ENCODE data around the gene KRTAP3-2.
"Not testable (repeated sequence)": the region's sequence is repeated elsewhere in the genome, so short reads cannot be mapped to it uniquely, and the experiment has no call there.

Gene KRTAP3-2

GRCh38 chr17:40999563-40999962, at the start of gene KRTAP3-2:
KRTAP3-2 (minus strand) TSS chr17:40999906; CDS start chr17:40999853, 53 bp downstream.
- not testable (repeated sequence) for DNase-seq

DNA sequence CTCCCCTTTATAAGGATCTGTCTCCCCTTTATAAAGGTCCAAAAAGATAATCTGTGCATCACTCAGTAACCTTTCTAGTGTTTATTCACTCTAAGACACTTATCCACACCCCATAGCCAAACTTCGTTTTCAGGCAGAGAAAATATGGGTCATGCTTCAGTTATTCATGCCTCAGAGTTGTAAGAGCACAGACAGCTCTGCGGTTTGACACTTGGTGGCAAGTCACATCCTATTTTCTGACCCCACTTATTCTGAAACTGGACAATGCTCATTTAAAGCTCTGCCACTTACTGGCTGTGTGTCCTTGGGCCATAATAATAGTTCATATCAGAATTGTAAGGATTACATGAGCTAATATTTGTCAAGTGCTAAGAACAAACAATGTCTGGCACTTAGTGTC, 49.4 kb upstream of the KRTAP3-2 start:
- DNase-seq: no peak

- no peak for DNase-seq
Measured at GRCh38 chr17:41048441-41048840, 48.7 kb upstream of the KRTAP3-2 start.

GRCh38 chr17:41046735-41047465, 47.2 kb upstream of the KRTAP3-2 start, which contains the start of gene KRTAP2-1:
KRTAP2-1 (minus strand) TSS chr17:41047316; CDS start chr17:41047267, 49 bp downstream.
- DNase-seq: not testable (repeated sequence)

- DNase-seq: no peak
Measured at GRCh38 chr17:41042953-41043352, 43.2 kb upstream of the KRTAP3-2 start.

- not testable (repeated sequence) for DNase-seq
Measured at GRCh38 chr17:41040783-41041571, 41.3 kb upstream of the KRTAP3-2 start, which contains the start of gene KRTAP1-1. KRTAP1-1 (minus strand) TSS chr17:41041450; CDS start chr17:41041397, 53 bp downstream.

GRCh38 chr17:41037853-41038350, 38.2 kb upstream of the KRTAP3-2 start:
- no peak for DNase-seq

GRCh38 chr17:41034346-41034935, 34.7 kb upstream of the KRTAP3-2 start, which contains the start of gene KRTAP1-3:
KRTAP1-3 (minus strand) TSS chr17:41034874; CDS start chr17:41034821, 53 bp downstream.
- DNase-seq: not testable (repeated sequence)

DNA sequence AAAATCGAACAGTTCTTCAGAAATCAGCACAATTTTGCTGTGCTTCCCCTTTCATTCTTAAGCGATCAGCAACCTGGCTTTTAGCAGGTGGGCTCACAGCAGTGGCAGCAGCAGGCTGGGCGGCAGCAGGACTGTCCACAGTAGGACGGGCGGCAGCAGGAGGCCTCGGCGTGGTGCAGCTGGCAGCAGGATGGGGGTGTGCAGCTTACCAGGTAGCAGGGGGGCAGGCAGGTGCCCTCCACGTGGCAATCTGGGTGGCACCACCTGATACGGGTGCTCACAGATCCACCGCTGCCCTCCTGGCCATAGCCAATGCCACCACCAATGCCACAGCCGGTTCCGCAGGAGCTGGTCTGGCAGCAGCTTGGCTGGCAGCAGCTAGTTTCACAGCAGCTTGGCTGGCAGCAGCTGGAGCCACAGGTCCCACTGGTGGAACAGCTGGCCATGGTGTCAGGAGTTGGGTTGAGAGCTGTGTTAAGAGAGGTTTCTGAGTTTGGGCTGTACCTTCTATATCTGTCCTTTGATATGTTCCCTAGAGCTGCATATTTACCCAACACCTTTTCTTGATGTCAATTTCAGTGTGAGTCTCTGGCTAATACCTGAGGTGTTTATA, 30.0 kb upstream of the KRTAP3-2 start, which contains the start of gene KRTAP1-4:
TSS of gene KRTAP1-4 (minus strand) at position 563 of the 613 bp plus-strand sequence. CDS start at position 446, 117 bp downstream.
- DNase-seq: no peak

DNA sequence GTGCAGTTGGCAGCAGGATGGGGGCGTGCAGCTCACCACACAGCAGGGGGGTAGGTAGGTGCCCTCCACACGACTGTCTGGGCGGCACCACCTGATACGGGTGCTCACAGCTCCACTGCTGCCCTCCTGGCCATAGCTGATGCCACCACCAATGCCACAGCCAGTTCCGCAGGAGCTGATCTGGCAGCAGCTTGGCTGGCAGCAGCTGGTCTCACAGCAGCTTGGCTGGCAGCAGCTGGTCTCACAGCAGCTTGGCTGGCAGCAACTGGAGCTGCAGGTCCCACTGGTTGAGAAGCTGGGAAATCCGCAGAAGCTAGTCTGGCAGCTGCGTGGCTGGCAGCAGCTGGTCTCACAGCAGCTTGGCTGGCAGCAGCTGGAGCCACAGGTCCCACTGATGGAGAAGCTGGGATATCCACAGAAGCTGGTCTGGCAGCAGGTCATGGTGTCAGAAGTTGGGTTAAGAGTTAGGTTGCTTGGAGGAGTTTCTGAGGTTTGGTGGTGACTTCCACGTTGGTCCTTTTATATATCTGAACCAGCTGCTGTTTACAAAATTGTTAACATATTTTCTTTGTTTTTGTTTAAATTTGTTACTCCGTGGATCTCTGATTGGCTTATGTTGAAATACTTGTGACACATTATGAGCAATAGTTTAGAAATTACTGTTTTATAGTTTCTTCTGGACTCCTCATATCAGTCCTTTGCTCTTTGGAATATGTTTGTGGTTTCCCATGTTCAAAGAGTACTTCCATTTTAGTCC, 27.2 kb upstream of the KRTAP3-2 start, which contains the start of gene KRTAP1-5:
TSS of gene KRTAP1-5 (minus strand) at position 494 of the 757 bp plus-strand sequence. CDS start at position 441, 53 bp downstream.
- no peak for DNase-seq

DNA sequence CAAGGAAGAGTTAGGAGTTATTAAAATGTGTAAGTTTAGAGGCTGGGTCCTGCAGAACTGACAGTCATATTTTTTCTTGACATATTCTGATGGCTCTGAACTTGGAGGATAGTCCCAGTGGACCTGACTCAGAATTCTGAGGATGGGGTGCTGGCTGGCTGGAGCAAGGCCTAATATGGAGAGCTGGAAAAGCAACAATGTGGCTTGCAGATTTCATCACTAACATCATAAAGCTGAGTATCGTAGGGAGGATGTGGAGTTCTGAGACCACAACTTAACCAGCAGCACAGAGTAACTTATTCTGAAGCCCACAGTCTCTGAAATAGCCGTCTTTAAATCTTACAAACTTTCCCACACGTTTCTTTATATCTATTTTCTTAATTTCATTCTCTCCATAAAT, 25.0 kb upstream of the KRTAP3-2 start:
- no peak for DNase-seq

GRCh38 chr17:41020336-41020735, 20.6 kb upstream of the KRTAP3-2 start:
- DNase-seq: no peak

GRCh38 chr17:41019415-41019814, 19.7 kb upstream of the KRTAP3-2 start:
- DNase-seq: no peak

- no peak for DNase-seq
Measured at GRCh38 chr17:41018541-41018940, 18.8 kb upstream of the KRTAP3-2 start.

- DNase-seq: no peak
Measured at GRCh38 chr17:41016578-41017215, 17.0 kb upstream of the KRTAP3-2 start.

DNA sequence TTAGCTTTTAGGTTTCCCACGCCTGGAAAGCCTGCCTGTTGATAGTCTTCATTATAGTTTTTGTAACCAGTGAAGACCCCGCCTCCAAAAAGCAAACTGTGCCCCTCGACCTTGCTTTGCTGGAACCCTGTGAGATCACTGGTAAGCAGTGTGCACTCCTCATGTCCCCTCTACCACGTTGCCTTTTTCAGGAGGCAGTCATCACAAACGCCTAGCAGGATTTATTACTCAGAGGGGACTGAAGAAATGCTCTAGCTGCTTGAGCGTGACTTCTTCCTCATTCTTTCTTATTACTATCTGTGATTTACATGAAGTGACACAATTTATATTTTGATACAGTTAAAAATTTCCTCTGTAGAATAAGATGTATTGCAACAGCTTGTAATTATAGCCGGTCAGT, 15.7 kb upstream of the KRTAP3-2 start:
- no peak for DNase-seq

DNA sequence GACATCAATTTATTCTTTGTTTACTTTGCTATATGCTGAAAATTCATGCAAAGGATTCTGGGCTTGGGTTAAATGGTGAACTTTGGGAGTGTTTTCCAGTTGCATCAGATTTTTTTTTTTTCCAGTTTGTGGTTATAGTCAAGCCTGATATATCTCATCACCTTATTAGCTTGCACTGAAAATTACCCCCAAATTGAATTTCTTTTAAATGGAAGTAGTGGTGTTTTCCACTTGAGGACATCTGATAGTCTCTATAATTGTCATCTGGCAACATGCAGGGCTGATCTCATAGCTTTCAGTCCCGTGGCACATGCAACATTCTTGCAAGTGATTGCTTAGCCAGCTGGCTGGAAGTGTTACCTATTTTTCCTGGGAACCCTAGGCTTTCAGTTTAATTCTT, 13.9 kb upstream of the KRTAP3-2 start:
- no peak for DNase-seq

DNA sequence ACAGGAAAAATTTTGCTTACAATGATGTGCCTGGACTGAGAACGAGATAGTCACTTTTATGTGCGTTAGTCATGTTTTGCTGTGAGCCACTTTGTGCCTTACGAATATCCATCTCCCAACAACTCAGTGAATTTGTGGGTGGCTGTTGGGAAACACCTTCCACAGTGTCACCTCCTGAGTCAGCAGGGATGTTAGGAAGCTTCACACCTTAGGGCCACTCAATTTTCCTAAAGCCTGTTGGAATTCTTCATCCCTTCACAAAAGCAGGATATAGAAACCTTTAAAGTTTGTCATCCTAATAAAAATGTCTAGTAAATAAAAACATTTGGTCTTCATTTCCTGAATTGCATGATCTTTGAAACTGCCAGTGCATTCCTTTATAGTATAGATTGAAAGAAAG, 13.5 kb upstream of the KRTAP3-2 start:
- DNase-seq: no peak

GRCh38 chr17:41012326-41013120, 12.8 kb upstream of the KRTAP3-2 start:
- DNase-seq: no peak

GRCh38 chr17:41010441-41010840, 10.7 kb upstream of the KRTAP3-2 start:
- no peak for DNase-seq
